A549 (cell line): ENCODE data around the gene LAMA3.

ENCODE experiments used
- CTCF ChIP-seq: fragments of >200 bp; sonication (Bioruptor Twin); formaldehyde crosslinking; IDR thresholded peaks from 3 replicates; pipeline ENCODE4 v1.5.1; 2016
- EHMT2 ChIP-seq: fragments of 200-600 bp; sonication (generic); IDR thresholded peaks from 2 replicates; pipeline ENCODE4 v1.6.1; 2016; ENCODE audit warnings: antibody characterized with exemption, low read depth, mild to moderate bottlenecking, moderate library complexity
- EP300 ChIP-seq, 2 experiments: fragments of >200 bp; sonication (Bioruptor Twin); formaldehyde crosslinking; IDR thresholded peaks; 2 replicates in 1 of 2; 3 replicates in 1 of 2; pipeline ENCODE4 v1.6.1; 2016 to 2017
- FOSL2 ChIP-seq, 2 experiments: fragments of 450-650 bp in 1 of 2; fragments of >200 bp in 1 of 2; sonication (Bioruptor Twin) in 1 of 2; formaldehyde crosslinking; IDR thresholded peaks; 2 replicates each; pipeline versions ENCODE4 v1.5.0 to v1.6.1; 2016 to 2020; ENCODE audit warnings: mild to moderate bottlenecking in 1 of 2, moderate library complexity in 1 of 2
- HES2 ChIP-seq: fragments of >200 bp; sonication (Bioruptor Twin); formaldehyde crosslinking; IDR thresholded peaks from 2 replicates; pipeline ENCODE4 v1.6.1; 2016
- JUN ChIP-seq, 2 experiments: fragments of >200 bp; sonication (Bioruptor Twin); formaldehyde crosslinking; IDR thresholded peaks; 2 replicates in 1 of 2; 3 replicates in 1 of 2; pipeline ENCODE4 v1.6.1; 2016 to 2017
- MAX ChIP-seq: IDR thresholded peaks from 2 replicates; pipeline ENCODE4 v1.6.1; 2012
- POLR2AphosphoS2 ChIP-seq: conservative IDR thresholded peaks from 2 replicates; pipeline ENCODE4 v1.6.1; 2012; ENCODE audit warnings: low read length, improper control_type of control experiment, inconsistent platforms
- RCOR1 ChIP-seq: fragments of 150-350 bp; IDR thresholded peaks from 2 replicates; pipeline ENCODE4 v1.6.1; 2014; ENCODE audit warnings: antibody characterized with exemption, low read length, low read depth
- REST ChIP-seq: fragments of 200-600 bp; sonication (generic); IDR thresholded peaks from 2 replicates; pipeline ENCODE4 v1.6.1; 2016; ENCODE audit warnings: antibody characterized with exemption, mild to moderate bottlenecking, moderate library complexity
- RFX5 ChIP-seq: fragments of 450-650 bp; IDR thresholded peaks from 2 replicates; pipeline ENCODE4 v1.7.1; 2014; ENCODE audit warnings: antibody characterized with exemption, mild to moderate bottlenecking, moderate library complexity
- USF2 ChIP-seq: fragments of 450-650 bp; IDR thresholded peaks from 2 replicates; pipeline ENCODE4 v1.6.1; 2014; ENCODE audit warnings: antibody characterized with exemption
- ZFP36 ChIP-seq: fragments of 450-650 bp; IDR thresholded peaks from 2 replicates; pipeline ENCODE4 v1.6.1; 2014; ENCODE audit warnings: borderline replicate concordance; ENCODE audit not compliant: partially characterized antibody
- ZNF302 ChIP-seq: fragments of 250-450 bp; sonication (Bioruptor Pico); IDR thresholded peaks from 2 replicates; pipeline ENCODE4 v1.9.0; 2021; ENCODE audit warnings: inconsistent platforms, mild to moderate bottlenecking, moderate library complexity

GRCh38 chr18:23986600-23987359 lies 297.5 kb downstream of the LAMA3 start:
- no peak for TF ChIP-seq JUN (IDR thresholded peaks at IDR 0.05)
- TF ChIP-seq EP300 (IDR thresholded peaks at IDR 0.05), result no peak
- TF ChIP-seq EHMT2, result no peak
- TF ChIP-seq RFX5, result no peak
- TF ChIP-seq CTCF, result no peak
- TF ChIP-seq USF2, result no peak
- no peak for TF ChIP-seq ZFP36
- TF ChIP-seq MAX, result no peak
- TF ChIP-seq RCOR1, result no peak
- TF ChIP-seq HES2, result no peak
- no peak for TF ChIP-seq FOSL2 (IDR thresholded peaks at IDR 0.05)
- no peak for TF ChIP-seq FOSL2 (CRISPR knock-in tag; IDR thresholded peaks at IDR 0.05)
- no peak for TF ChIP-seq ZNF302 (CRISPR knock-in tag)
- no peak for TF ChIP-seq REST
- TF ChIP-seq POLR2AphosphoS2, result no peak
